Effector CD8-positive, alpha-beta T cell (primary cell): ENCODE results near the gene MMP11.

Experiments used
- DNase-seq: peaks from one replicate; lab custom pipeline; 2025; lab: John Stamatoyannopoulos, UW

The MMP11 gene

GRCh38 chr22:23828800-23829680 is 56.4 kb downstream of the MMP11 start:
- no peak for DNase-seq

- no peak for DNase-seq
Measured at GRCh38 chr22:23829845-23830372, 57.3 kb downstream of the MMP11 start.

- no peak for DNase-seq
Measured at GRCh38 chr22:23831261-23831660, 58.6 kb downstream of the MMP11 start.

- no peak for DNase-seq
Measured at GRCh38 chr22:23831781-23832180, 59.1 kb downstream of the MMP11 start.

- no peak for DNase-seq
Measured at GRCh38 chr22:23832226-23833016, 59.8 kb downstream of the MMP11 start.

- DNase-seq = no peak
Measured at GRCh38 chr22:23833017-23833751, 60.5 kb downstream of the MMP11 start.
